Activated T-cell treated with anti-CD3 and anti-CD28 coated beads for 1 hour (primary cell): ENCODE data around the gene COL4A5.
"Not testable (repeated sequence)": the region's sequence is repeated elsewhere in the genome, so short reads cannot be mapped to it uniquely, and the experiment has no call there.

ENCODE experiments used
- DNase-seq: peaks from one replicate; pipeline ENCODE4 v3.0.0-alpha.2; 2020; ENCODE audit warnings: low read depth

Gene COL4A5

DNA sequence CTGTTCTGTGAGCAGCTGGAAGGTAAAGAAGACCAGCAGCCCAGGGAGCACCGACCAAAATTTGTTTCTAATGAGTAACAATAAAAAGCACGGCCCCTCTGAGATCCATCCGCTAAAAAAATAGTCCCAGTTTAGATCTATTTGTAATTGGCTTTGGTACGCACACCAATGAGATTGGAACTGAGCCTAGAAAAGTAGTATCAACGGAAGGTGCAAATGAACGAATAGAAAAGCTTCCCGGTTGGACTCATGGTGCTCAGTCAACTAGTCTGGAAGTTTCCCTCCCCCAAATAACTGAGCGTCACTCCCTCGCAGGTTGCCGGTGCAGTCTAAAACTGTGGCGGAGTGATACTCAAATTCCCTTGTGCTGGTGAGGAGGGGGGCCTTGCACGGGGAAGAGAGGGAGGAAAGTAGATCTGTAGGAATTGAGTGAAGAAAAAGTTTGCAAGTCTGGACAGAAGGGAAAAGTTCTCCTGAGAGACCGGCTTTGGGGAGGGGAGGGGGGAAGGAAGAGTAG is at the start of gene COL4A5:
TSS of gene COL4A5 (plus strand) at position 413 of the 517 bp plus-strand sequence. CDS start 288 bp downstream, outside the sequence.
- DNase-seq = no peak

DNA sequence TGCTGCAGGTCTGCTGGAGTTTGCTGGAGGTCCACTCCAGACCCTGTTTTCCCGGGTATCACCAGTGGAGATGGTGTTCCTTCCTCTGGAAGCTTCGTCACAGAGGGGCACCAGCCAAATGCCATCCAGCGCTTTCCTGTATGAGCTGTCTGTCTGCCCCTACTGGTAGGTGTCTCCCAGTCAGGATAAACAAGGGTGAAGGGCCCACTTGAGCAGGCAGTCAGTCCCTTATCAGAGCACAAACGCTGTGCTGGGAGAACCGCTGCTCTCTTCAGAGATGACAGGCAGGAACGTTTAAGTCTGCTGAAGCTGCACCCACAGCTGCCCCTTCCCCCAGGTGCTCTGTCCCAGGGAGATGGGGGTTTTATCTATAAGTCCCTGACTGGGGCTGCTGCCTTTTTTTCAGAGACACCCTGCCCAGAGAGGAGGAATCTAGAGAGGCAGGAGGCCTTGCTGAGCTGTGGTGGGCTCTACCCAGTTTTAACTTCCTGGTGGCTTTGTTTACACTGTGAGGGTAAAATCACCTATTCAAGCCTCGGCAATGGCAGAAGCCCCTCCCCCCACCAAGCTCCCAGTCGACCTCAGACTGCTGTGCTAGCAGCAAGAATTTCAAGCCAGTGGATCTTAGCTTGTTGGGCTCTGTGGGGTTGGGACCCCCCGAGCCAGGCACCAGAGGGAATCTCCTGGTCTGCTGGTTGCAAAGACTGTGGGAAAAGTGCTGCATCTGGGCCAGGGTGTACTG is 48.5 kb upstream of the COL4A5 start:
- DNase-seq = not testable (repeated sequence)

DNA sequence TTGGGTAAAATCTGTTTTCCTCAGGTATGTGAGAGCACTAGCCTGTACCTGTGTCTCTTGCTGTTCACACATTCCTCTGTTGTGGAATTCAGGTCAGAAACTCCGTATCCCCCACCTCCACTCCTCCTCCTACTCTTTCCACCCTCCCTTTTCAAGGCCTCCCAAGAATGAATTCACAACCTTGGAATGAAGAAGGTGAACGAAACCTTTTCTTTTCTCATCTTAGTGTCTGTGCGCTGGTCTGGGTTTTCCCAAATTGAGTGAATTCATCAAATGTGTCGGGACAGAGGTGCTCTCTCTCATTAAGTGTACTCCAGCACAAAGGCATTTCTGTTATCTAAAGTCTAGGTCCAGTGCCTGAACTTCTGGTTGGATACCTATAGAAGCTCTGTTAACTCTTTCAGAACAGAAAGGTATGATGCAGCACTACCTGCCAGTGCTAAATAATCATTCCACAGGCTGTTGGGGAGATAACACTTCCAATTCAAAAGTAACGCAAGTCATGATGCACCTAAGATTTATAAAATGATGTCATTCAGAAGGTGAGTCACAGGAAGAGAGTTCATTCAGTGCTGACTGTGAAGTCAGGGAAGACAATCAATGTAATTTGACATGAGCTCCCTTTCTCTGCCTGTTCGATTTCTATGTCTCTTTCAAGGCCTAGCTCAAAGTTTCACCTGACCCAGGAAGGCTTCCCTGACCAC is 43.3 kb upstream of the COL4A5 start:
- DNase-seq = no peak

DNA sequence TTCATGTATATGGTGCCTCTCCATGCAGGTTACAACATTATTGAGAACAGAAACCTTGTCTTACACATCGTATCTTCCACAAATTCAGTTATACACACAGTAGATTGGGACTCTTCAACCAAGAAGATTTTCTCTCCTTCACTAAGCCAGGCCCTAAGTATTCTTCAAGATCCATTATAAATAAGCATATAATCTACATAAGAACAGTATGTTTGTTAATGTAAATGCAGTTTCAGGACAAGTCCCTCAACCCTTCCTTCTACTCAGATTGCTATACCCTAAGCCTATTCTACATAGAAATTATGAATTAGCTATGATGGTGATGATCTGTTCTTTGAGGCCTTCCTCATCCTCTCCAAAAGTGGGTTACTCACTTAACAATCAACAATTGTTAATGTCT is 42.7 kb upstream of the COL4A5 start:
- no peak for DNase-seq

DNA sequence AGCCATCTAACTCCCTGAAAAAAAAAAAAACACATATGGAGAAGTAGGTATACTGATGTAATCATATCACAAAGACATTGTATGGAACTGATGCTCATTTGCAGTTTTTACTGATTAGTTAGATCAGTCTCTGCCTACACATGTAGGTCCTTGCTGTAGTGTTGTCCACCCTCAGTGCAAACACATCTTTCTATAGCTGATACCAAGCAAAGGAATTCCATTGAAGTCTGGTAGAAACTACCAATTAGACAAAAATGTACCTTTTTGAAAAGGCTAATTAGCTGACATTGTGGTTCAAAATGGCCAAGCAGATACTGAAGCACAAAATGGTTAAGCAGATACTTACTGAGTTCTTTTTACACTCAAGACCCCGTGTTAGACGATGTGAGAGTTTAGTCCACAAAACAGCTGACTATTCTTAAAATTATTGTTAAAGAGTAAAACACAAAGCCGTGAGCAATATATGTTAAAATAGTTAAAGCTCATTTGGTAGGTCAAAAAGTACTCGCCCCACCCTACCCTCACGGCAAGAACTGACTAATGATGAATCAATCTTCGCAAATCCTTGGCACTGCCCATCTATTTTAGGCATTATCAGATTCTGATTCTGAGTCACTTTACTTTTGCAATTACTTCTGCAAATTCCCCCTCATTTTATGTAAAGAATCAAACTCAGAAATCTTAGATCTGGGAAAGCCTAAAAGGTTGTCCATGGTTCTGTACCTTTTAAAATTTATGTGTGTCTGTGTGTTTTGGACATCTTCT is 41.8 kb upstream of the COL4A5 start:
- no peak for DNase-seq

DNA sequence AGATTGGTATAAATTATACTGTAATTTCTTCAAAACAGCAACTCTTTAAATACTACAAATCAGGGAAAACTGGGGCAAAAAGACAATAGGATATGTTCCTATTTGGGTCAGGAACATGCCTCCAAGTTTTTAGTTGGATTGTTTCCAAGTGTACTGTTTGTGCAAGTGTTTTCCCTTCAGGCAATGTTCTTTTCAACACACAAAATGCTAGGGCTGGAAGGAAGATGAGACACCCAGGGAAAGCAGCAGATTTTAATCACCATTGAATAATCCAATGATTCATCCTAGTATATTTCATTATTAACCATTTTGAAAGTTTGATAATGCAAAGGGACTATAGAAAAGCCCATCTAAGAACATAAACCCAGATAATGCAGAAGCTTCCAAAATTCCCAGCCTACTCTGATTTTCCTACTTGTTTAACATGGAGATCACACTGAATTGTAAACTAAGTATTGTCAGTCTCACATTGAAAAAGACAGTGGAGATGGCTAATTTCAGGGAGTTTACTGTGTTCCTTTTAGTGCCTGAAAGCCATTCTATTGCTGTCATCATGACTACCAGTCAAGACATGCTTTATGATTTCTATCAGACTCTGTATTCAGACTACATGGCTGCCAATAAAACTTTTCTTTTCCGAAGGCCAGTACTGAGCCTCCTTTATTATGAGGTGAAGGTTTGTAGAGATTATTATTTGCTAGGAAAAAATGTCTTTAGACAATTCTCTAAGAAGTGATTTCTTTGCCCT is 40.0 kb upstream of the COL4A5 start:
- DNase-seq = no peak

DNA sequence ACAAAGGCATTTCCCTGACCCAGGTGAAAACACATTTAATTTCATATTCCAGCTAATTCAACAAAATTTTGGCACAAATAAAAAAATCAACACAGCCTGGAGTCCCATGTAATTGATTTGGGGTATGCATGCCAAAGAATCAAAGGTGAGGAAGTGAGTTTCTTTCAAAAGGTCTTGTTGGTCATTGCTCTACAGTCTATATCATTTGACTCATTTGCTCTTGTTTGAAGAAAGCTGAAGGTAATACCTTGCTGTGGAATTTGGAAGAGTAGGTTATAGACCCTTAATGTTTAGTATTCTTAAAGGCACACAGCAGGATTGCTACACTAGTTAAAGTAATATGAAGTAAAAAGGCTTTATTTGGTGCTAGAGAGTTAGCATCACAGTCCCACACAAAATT is 26.9 kb upstream of the COL4A5 start:
- no peak for DNase-seq

DNA sequence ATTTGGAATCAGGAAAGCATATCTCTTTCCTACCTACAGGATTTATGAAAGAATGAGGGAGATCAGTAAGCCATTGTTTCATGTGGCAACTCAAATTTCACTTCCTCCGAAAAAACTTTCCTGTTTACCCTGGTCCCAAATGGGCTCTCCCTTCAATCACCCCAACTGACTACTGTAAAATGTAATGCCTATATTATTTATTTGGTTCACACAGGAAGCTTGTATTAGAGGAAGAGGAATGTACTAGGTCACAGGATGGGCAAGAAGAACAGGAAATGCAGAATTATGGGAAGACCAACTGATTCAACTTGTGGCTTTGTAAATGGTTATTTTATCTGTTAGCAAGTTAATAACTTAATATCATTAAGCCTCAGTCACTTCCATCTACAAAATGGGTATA is 24.5 kb upstream of the COL4A5 start:
- no peak for DNase-seq

DNA sequence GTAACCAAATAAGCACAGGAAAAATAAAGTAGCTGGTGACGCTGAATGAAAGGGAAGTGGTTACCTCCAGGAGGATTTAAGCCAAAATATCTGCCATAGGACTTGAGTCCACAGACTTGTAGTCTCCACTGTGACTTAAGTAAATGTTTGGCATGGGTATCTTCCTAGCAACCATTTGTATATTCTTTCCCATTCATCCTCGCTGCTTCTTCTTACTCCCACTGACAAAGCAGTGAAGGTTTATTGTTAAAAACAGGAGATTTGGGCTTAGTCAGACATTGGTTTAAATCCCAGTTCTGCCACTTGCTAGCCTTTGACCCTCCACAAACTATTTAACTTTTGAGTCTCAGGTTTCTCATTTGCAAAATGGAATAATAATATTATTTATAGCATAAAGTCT is 23.7 kb upstream of the COL4A5 start:
- DNase-seq = no peak

DNA sequence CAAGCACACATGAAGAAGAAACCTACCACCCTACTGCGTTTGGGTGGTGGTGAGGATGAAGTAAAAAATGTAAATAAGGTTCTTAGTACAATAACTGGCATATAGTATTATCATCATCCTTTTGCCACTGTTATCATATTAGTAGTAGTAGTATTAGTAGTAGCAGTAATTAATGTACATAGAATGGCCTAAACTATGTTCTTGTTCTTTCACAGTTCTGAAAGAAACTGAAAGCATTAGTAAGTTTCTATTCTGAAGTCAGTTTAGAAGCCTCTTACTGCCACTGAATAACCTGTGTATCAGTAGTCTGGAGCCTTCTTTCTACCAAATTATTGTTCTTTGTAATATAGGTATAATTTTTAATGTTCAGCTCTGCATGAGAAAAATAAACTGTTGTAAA is 22.4 kb upstream of the COL4A5 start:
- DNase-seq = no peak

DNA sequence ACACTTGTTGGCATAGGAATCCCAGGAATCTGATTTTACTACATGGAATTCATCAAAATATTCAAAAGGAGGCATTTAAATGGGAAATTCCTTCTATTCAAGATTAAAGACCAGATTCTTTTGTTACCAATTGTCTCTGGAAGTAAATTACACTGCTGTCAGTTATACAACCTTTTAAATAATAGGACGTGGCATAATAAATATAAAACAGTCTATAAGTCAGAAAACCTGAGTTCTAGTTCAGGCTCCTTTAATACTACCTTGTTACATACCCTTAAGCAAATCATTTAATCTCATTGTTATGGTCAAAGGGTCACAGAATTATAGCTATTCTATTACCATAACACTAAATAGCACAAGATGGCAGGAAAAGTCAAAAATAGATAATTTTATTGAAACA is 20.2 kb upstream of the COL4A5 start:
- DNase-seq = no peak

DNA sequence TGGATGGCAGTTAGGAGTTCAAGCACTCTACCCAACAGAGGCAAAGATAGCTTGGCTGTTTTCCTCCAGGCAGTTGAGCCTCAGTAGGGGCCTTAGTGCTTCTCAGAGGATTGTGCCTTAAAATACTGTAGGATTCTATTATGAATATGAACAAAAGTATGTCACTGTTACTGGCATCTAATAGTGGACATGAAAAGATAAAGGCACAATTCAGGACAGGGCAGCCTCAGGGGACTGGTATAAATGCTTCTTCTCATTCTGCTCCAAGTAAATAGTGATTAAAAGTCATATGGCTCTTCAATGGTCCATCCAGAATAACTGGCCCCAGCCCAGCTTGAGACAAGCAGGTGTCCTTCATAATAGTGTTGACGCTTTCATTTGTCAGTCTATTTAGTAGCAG is 19.2 kb upstream of the COL4A5 start:
- DNase-seq = no peak

DNA sequence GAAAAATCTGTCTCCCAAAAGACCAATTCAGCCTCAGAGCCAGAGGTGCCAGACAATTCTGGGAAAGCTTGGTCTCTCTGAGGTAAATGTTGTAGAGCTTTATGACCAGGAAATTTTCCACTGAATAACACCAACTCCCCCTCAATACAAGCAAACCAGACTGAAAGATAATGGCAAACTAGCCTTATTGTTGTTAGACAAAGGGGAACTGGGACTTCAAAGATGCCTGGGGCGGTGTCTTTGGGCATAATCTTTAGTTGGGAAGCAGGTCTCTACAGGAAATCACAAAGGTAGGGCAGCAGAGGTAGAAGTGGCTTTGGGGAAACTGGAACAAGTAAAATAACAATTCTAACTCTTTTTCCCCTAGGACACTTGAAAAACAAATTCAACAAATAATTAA is 13.4 kb upstream of the COL4A5 start:
- DNase-seq = no peak

DNA sequence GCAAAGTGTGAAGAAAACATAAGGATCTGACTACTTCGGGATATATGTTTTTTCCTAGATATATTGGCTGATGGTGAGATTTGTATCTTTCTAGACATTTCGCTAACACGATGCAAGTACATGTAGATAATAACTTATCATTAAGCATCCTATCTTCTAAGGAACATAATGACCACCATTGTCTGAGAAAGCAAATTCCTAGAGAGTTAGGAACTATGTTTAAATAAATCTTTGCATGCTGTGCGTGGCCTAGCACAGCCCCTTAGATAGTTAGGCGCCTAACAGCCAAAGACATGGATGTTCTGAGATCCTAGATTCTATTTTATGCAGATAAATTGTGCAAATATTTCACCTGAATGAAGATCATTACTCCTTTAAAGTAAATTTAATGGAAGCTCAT is 4.4 kb upstream of the COL4A5 start:
- no peak for DNase-seq

DNA sequence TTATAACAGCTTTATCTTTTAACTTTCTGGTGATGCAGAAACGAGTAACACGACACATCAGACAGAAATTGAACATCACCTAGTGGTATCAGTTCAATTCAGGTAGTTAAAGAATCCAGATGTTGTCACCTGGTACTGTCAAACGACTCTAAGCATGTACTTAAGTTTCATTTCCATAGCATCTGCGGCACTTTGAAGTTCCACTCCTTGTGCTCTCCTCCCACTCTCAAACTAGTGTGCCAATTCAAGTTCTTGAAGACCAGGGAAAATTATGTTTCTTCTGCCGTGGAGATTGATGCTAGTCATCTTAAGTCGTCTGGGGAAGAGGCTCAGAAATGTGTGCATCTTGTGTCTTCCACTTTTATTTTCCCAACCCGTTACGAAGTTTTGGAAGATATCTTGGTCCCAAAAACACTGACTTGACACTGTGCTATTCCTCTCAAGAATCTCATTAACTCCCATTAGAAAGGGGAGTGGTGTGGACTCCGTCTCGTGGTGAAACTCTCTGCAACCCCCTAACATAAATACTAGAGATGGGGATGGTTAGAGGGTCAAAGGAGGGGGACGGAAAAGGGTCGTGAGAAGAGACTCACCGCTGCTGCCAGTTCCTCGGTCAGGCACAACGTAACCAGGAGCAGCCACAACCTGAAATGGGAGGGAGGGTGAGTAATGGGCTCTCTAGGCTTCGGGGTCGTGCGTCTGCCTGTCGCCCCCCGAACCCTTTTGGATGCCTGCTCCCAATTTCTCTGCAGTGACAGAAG is 2.1 kb upstream of the COL4A5 start:
- DNase-seq = no peak

DNA sequence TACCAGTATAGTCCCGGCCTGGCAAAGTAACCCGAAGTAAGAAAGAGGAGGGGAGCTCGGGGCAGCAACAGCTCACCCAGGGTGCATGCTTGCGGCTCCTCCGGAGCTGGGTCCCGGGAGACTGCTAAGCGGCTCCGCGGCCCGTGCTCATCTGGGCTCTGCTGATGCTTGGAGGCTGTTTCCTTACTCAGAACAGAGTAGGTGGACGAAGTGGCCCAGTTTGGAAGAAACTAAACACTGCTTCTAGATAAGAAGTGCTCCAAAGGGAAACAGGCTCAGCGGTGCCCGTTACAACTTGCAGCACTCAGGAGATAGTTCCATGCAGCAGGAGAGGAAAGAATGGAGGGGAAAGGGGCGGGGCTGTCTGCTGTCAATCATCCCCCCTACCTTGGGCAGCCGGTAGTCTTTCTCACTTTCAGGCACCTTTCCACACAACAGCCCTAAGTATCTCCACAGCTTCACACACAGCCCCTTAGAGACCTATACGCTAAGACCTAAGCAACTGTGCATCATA is 1.5 kb upstream of the COL4A5 start, which contains the start of gene COL4A6:
TSS of gene COL4A6 (minus strand) at position 313 of the 514 bp plus-strand sequence. CDS start at position 87, 226 bp downstream.
- no peak for DNase-seq

DNA sequence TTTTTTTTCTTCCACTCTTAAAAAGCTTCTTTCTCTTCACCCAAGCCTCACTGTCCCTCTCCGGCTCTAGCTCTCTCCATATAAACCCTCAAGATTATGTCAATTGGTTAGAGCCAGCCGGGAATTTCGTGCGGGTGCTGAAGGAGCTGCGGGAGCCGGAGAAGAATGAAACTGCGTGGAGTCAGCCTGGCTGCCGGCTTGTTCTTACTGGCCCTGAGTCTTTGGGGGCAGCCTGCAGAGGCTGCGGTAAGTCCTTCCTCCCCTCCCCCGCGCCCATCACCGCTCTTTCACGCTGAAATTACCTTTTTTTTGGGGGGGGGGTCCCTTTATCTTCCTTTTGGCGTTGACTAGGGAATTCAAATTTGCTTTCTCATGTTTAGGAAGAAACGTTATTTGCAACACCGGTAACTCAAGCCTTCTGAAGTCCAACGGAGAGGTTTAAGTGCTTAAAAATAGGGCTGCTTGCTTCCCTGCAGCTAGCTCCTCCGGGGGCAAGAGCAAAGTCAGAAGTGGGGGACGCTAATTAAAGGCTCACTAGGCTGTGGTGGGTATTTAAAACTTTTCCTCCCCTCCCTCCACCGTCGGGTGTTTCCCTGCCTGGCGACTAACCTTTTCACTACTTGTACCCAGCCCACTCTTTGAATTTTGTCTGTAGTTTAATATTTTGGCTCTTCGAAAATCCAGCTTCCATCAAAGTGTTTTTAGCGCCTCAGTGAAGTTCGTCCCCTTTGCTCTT is 491 bp downstream of the COL4A5 start:
- no peak for DNase-seq

DNA sequence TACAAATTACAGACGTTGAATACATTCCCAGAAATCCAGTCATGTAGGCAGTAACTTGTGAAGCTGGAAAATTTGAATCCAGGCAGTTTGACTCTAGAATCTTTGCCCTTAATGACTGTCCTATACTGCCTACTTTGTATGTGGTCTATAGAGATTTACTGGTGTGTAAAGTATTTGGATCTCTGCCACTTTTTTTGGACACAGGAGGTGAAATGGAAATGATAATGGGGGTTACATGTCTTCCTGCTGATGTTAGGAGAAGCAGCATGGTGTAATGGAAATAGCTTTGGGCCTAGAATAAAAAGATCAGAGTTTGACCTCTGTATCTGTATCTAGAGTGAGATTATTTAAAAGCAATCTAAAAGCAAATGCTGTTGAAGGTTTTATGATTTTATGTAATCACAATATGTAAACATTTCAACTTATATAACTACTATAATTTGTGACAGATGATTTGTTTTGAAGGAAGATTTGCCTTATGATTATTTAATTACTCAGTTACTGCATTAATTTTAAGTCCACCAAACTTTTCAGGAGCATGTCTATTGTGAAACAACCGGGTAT is 3.3 kb downstream of the COL4A5 start:
- no peak for DNase-seq

DNA sequence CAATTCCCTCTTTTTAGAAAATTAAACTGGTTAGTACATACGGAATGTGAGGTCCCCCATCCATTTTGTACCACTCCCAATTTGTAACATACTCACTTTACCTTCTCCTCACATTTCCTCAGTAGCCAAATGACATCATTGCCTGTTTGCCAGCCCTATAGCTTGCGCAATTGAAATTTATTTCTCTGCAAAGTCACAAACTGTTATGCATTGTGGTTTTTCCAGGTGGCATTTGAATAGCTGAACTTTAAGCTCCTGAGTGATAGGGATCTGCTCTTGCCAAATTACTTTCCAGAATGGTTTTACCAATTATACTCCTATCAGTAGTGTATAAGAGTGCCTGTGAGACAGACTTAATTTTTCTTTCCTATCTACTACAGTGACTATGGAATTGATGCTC is 7.7 kb downstream of the COL4A5 start:
- DNase-seq = no peak

DNA sequence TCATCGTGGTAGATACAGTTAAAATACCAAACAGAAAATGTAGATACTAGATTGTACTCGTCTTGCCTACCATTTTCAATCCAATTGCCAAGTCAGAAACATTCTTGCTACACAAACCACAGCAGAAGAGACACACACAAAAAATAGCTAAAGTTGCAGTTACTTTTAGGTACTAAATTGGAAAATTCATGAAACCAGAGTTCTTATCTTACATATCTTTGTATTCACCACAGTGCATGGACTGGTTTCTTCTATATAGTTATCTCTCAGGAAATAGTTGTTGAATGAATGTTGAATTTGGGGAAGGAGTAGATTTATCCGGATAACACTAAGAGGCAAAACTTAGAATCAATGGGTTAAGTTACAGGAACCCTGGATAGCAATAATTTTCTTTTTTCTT is 14.2 kb downstream of the COL4A5 start:
- DNase-seq = no peak
